ENCODE measurements around the gene C3orf49.

The C3orf49 gene

DNA sequence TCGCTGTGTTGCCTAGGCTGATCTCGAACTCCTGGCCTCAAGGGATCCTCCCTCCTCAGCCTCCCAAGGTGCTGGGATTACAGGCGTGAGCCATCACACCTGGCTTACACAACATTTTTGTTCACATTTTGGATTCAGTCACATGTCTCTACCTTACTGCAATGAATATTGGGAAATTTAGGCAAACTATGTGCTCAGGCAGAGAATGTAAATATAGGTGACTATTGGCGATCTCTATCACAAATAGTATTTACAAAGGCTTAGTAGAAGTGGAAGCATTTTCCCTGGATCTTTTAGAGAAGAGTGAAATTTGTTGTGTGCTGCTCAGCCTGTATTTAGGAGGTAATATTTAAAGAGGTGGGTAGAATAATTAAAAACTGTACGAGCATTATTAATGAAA is 72.4 kb downstream of the C3orf49 start:
- no peak overlapping the region for H3K4me3 ChIP-seq (replicated peaks in 1 of 2; ENCODE audit: low read depth in 2 of 2, low read length in 2 of 2)
- TF ChIP-seq, protein P1, sequence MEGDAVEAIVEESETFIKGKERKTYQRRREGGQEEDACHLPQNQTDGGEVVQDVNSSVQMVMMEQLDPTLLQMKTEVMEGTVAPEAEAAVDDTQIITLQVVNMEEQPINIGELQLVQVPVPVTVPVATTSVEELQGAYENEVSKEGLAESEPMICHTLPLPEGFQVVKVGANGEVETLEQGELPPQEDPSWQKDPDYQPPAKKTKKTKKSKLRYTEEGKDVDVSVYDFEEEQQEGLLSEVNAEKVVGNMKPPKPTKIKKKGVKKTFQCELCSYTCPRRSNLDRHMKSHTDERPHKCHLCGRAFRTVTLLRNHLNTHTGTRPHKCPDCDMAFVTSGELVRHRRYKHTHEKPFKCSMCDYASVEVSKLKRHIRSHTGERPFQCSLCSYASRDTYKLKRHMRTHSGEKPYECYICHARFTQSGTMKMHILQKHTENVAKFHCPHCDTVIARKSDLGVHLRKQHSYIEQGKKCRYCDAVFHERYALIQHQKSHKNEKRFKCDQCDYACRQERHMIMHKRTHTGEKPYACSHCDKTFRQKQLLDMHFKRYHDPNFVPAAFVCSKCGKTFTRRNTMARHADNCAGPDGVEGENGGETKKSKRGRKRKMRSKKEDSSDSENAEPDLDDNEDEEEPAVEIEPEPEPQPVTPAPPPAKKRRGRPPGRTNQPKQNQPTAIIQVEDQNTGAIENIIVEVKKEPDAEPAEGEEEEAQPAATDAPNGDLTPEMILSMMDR (IDR thresholded peaks at IDR 0.05; ENCODE audit: low read depth, low read length): no peak
- no peak for DNase-seq (ENCODE audit: low read depth in 2 of 2)

DNA sequence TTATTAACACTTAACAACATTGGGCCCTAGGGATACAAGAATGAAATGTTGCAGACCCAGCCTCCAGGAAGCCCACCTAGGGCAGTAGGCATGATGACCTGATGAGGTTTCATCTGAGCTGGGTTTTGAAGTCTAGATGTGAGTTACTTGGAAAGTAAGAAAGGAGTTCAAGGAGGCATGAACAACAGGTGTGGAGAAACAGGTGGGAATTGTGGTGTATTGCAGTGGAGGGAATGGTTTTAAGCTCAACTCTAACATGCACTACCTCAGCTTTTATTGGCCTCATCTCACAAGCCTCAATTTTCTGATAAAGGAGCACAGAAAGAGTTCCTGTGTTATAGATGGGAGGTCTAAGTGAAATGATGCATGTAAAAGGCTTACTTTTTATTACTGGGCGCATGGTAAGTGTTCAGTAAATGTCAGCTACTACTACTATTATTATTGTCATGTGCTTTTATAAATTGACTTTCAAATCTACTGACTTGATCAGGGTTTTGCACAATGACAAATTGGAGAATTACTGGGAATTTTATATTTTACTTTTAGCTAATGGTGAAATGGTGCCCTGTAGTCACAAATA is 73.8 kb downstream of the C3orf49 start:
- TF ChIP-seq, protein P1 (IDR thresholded peaks at IDR 0.05; ENCODE audit: low read depth, low read length): no peak

DNA sequence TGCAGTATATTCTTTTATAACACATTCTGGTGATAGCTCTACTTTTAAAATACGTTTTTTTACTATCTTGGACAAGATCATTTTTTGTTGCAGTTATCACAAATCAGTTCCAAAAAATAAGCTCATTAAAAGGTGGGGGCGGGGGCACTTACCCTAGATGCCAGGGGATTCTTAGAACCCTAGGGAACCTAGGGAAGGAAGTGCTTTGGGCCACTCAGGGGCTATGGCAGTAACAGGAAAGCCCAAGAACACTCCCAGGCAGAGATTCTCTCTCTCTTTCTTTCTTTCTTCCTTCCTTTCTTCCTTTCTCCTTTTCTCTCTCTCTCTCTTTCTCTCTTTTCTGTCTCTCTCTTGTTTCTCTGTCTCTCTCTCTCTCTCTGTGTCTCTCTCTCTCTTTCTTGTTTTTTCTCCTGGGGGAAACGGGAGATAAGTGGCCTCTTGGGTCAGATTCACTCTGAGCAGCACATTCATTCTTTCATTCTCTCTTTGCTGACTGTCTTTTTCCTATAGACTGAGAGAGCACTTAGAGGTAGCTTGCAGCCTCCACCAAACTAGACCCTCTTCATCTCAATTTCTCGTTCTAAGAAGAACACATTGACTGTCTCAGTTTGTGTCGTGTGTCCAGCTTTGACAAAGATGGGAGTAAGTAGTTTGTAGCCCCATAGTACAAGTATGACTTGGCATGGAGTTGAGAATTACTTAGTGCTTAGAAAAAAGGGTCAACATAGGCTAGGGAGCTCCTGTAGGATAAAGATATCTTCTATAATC is 76.5 kb downstream of the C3orf49 start:
- no peak for DNase-seq (ENCODE audit: low read depth in 2 of 2)
- no peak overlapping the region for H3K4me3 ChIP-seq (replicated peaks in 1 of 2; ENCODE audit: low read depth in 2 of 2, low read length in 2 of 2)
- TF ChIP-seq, protein P1 (IDR thresholded peaks at IDR 0.05; ENCODE audit: low read depth, low read length): no peak

More for the DNA sequence above, 73.8 kb downstream of the C3orf49 start:
- no peak overlapping the region for H3K4me3 ChIP-seq (replicated peaks in 1 of 2; ENCODE audit: low read depth in 2 of 2, low read length in 2 of 2)
- no peak for DNase-seq (ENCODE audit: low read depth in 2 of 2)

DNA sequence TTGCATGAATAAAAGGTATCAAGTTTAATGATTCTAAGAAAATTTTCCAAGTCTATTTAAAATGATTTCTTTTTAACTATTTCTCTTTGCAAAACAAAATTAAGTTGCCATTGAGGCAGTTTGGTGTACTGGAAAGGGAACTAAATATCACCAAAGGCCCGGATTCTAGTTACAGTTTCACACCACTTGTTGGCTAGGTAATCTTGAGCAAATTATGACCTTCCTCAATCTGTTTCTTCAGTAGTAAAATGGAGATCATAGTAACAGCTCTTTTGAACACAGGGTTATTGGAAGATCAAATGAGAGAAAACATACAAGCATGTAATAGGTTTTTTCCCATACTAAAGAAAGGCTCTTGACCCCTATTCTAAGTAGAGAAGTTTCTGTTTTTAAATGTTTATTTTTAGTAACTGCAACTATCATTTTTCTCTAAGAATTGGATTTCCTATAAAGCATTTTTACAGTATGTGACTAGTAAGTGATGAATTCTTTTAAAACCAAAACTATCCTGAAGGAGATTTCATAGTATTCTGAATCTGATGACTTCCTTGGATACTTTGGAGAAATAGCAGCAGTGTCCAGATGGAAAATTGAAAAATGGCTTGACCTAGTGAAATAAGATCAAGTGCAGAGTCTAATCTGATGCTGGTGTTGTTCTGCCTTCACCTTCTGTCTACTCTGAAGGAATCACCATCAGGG is 77.4 kb downstream of the C3orf49 start:
- no peak overlapping the region for H3K4me3 ChIP-seq (replicated peaks in 1 of 2; ENCODE audit: low read depth in 2 of 2, low read length in 2 of 2)
- no peak for DNase-seq (ENCODE audit: low read depth in 2 of 2)
- TF ChIP-seq, protein P1 (IDR thresholded peaks at IDR 0.05; ENCODE audit: low read depth, low read length): no peak

All from cardiac fibroblast (primary cell).